Measurements from ENCODE around the gene TMCO4.

- TF ChIP-seq CTCF (IDR thresholded peaks at IDR 0.05; ENCODE audit: extremely low read depth in 1 of 2, insufficient read depth in 1 of 2, low read depth in 1 of 2, low read length in 2 of 2): no peak
- TF ChIP-seq POLR2A (IDR thresholded peaks at IDR 0.05; ENCODE audit: low read depth, low read length): no peak
- no peak for TF ChIP-seq POLR2AphosphoS5 (IDR thresholded peaks at IDR 0.05; ENCODE audit: insufficient read depth, low read depth, low read length)
- no peak for TF ChIP-seq JUN (IDR thresholded peaks at IDR 0.05; ENCODE audit: borderline replicate concordance, insufficient read depth, insufficient read length, low read depth)
- TF ChIP-seq FOS (IDR thresholded peaks at IDR 0.05; ENCODE audit: borderline replicate concordance, insufficient read depth, low read length): no peak
- no peak for TF ChIP-seq MAX (IDR thresholded peaks at IDR 0.05; ENCODE audit: insufficient read depth, insufficient read length)
- no peak for TF ChIP-seq EZH2 (IDR thresholded peaks at IDR 0.05; ENCODE audit: borderline replicate concordance, low read depth, low read length, severe bottlenecking)
- TF ChIP-seq MYC (IDR thresholded peaks at IDR 0.05; ENCODE audit: low read depth, low read length): no peak
Observed at GRCh38 chr1:19749685-19750084, 50.0 kb downstream of the TMCO4 start.
